Left ventricle myocardium inferior (tissue), 1 donor: ENCODE measurements around the gene TBX4. TPM values are rescaled to one million over a fixed set of nuclear protein-coding genes. Genes with fewer than 3 reads are reported as not detected.

Experiments used
- DNase-seq: peaks from one replicate; pipeline ENCODE4 v3.0.0-alpha.2; 2020
- H3K27ac ChIP-seq: fragments of 200-600 bp; replicated peaks from 2 replicates; pipeline ENCODE4 v1.8.0; 2021
- H3K27me3 ChIP-seq: fragments of 200-600 bp; 2 replicates; pipeline ENCODE4 v1.8.0; 2021; ENCODE audit warnings: low read depth
- H3K36me3 ChIP-seq: fragments of 200-600 bp; 2 replicates; pipeline ENCODE4 v1.8.0; 2021
- H3K4me1 ChIP-seq: fragments of 200-600 bp; 2 replicates; pipeline ENCODE4 v1.8.0; 2021
- H3K4me3 ChIP-seq: fragments of 200-600 bp; 2 replicates; pipeline ENCODE4 v1.8.0; 2021; ENCODE audit warnings: mild to moderate bottlenecking, moderate library complexity
- H3K9me3 ChIP-seq: fragments of 200-600 bp; replicated peaks from 2 replicates; pipeline ENCODE4 v1.8.0; 2021
- CTCF ChIP-seq: fragments of 200-600 bp; IDR thresholded peaks from 2 replicates; pipeline ENCODE4 v1.8.0; 2021; ENCODE audit warnings: antibody characterized with exemption, mild to moderate bottlenecking, borderline replicate concordance
- intact Hi-C: fragments of 100-400 bp; cut with micrococcal nuclease; formaldehyde crosslinking; loops from one replicate; pipeline ENCODE4 v1.11.0; 2022
- total RNA-seq: library from RNA; stranded (reverse); fragmentation: NEBNext Ultra II Directional; extraction: Animal tissue kit (Norgen Biotek cat#: 25700); gene quantifications from one replicate; pipeline ENCODE4 v1.2.1, GENCODE V29; 2021
- donor health status: DM: no; HTN: yes; CAD: no; lungs with severe emphysema.

Gene TBX4
- total RNA-seq, 1 donor from 2014 or later = not detected

- DNase-seq = no peak
- Histone ChIP-seq H3K9me3 (no peaks in the 10 kb centered on the region), H3K4me1 (peaks cover under 1% of the 10 kb centered on the region), H3K36me3 (no peaks in the 10 kb centered on the region), H3K4me3 (no peak overlapping the region), H3K27ac (no peak overlapping the region), H3K27me3 (peaks cover 84% of the 10 kb centered on the region)
- intact Hi-C loops = no loop called here
- no peak for TF ChIP-seq CTCF
Observed at GRCh38 chr17:61422116-61422799, 30.0 kb upstream of the TBX4 start.

GRCh38 chr17:61422869-61423268 lies 29.4 kb upstream of the TBX4 start:
- no peaks in the 10 kb centered on the region for H3K9me3 ChIP-seq
- no peak overlapping the region for H3K27ac ChIP-seq
- TF ChIP-seq CTCF = no peak
- H3K4me3 ChIP-seq = no peak overlapping the region
- H3K4me1 ChIP-seq = no peaks in the 10 kb centered on the region
- intact Hi-C loops = no loop called here
- H3K36me3 ChIP-seq = no peaks in the 10 kb centered on the region
- no peak for DNase-seq
- H3K27me3 ChIP-seq = peaks cover 90% of the 10 kb centered on the region

- no peak overlapping the region for H3K27ac ChIP-seq
- H3K36me3 ChIP-seq = no peaks in the 10 kb centered on the region
- H3K9me3 ChIP-seq = no peaks in the 10 kb centered on the region
- peaks cover 90% of the 10 kb centered on the region for H3K27me3 ChIP-seq
- no peaks in the 10 kb centered on the region for H3K4me1 ChIP-seq
- intact Hi-C loops = no loop called here
- no peak for TF ChIP-seq CTCF
- DNase-seq = no peak
- no peak overlapping the region for H3K4me3 ChIP-seq
Observed at GRCh38 chr17:61423967-61424649, 28.1 kb upstream of the TBX4 start.

GRCh38 chr17:61425682-61426481 lies 26.3 kb upstream of the TBX4 start:
- peaks cover 81% of the 10 kb centered on the region for H3K27me3 ChIP-seq
- TF ChIP-seq CTCF = no peak
- intact Hi-C loops = no loop called here
- no peak for DNase-seq
- no peak overlapping the region for H3K4me3 ChIP-seq
- H3K9me3 ChIP-seq = no peaks in the 10 kb centered on the region
- no peaks in the 10 kb centered on the region for H3K36me3 ChIP-seq
- no peaks in the 10 kb centered on the region for H3K4me1 ChIP-seq
- H3K27ac ChIP-seq = no peak overlapping the region

- intact Hi-C loops = no loop called here
- no peak overlapping the region for H3K4me3 ChIP-seq
- H3K9me3 ChIP-seq = no peaks in the 10 kb centered on the region
- DNase-seq = no peak
- H3K27me3 ChIP-seq = peaks cover 75% of the 10 kb centered on the region
- no peaks in the 10 kb centered on the region for H3K4me1 ChIP-seq
- no peak overlapping the region for H3K27ac ChIP-seq
- TF ChIP-seq CTCF = no peak
- no peaks in the 10 kb centered on the region for H3K36me3 ChIP-seq
Observed at GRCh38 chr17:61426482-61427304, 25.5 kb upstream of the TBX4 start.
